Body of pancreas (tissue), 4 donors: Measurements from ENCODE around the gene TUBB2B.

Experiments
- POLR2A ChIP-seq, 3 donors: fragments of 450-650 bp; IDR thresholded peaks; one replicate each; pipeline ENCODE4 v1.6.1; 2016; ENCODE audit warnings: antibody characterized with exemption in 3 of 3, mild to moderate bottlenecking in 2 of 3
- TF ChIP-seq, protein P1 (sequence below), 7 experiments: fragments of 450-650 bp in 4 of 7; fragments of 200-600 bp in 3 of 7; sonication (generic) in 3 of 7; IDR thresholded peaks; one replicate each; pipeline ENCODE4 v1.5.1; 2016 to 2019; ENCODE audit warnings: antibody characterized with exemption in 7 of 7

DNA sequence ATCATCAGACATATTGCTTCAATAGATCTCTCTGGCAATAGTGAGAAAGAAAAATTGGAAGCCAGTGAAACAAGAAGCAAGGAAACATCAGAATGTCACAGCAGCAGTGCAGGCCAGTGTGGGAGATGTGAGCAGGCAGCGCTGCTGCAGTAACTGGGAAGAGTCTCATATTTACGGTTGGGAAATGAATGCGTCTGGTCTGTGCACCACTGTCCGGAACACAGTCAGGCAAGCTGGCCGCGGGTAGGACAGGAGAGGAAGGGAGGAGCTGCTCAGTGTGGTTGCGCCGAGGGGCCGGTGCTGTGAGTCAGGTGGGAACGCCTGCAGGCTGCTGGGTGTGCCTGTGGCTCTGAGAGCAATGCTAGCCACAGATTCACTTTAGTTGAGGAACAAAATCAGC is 24.9 kb upstream of the TUBB2B start:
- TF ChIP-seq, protein P1, sequence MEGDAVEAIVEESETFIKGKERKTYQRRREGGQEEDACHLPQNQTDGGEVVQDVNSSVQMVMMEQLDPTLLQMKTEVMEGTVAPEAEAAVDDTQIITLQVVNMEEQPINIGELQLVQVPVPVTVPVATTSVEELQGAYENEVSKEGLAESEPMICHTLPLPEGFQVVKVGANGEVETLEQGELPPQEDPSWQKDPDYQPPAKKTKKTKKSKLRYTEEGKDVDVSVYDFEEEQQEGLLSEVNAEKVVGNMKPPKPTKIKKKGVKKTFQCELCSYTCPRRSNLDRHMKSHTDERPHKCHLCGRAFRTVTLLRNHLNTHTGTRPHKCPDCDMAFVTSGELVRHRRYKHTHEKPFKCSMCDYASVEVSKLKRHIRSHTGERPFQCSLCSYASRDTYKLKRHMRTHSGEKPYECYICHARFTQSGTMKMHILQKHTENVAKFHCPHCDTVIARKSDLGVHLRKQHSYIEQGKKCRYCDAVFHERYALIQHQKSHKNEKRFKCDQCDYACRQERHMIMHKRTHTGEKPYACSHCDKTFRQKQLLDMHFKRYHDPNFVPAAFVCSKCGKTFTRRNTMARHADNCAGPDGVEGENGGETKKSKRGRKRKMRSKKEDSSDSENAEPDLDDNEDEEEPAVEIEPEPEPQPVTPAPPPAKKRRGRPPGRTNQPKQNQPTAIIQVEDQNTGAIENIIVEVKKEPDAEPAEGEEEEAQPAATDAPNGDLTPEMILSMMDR (IDR thresholded peaks at IDR 0.05) = no peak
- TF ChIP-seq POLR2A (IDR thresholded peaks at IDR 0.05) = no peak
